SW 1271 (cell line): ENCODE results near the gene ZNF254.
"Not testable (repeated sequence)": the region's sequence is repeated elsewhere in the genome, so short reads cannot be mapped to it uniquely, and the experiment has no call there.

Experiments
- DNase-seq, 2 experiments: peaks; one replicate each; lab custom pipeline; 2025; lab: John Stamatoyannopoulos, UW

Gene ZNF254

DNA sequence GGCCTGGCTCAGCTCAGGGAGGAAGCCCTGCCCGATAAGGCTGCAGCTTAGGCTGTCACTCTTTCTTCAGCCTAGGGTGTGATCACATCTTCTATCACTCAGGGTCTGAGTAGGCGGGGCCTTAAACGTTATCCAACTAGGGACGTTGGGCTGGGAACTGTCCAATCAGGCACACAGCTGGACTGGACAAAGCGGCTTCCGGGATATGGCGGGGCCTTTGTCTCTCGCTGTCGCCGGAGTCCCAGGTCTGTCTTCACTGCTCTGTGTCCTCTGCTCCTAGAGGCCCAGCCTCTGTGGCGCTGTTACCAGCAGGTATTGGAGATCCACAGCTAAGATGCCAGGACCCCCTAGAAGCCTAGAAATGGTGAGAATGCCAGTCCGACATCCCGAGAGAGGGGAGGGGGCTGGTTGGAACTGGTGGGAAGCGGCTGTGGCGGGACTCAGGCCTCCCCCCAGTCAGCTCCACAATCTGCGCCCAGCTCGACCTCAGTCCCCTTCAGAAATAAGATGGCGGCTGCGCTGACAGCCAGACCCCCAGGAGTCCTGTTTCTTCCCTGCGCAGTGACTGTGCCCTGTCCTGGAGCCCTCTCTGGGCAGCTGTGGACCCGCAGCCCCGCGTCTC is at the start of gene ZNF254:
Gene ZNF254, plus strand, starts transcription at position 214 of the 622 bp plus-strand sequence. Its CDS starts 121 bp downstream, at position 335.
- DNase-seq, result peak; percentile 95

DNA sequence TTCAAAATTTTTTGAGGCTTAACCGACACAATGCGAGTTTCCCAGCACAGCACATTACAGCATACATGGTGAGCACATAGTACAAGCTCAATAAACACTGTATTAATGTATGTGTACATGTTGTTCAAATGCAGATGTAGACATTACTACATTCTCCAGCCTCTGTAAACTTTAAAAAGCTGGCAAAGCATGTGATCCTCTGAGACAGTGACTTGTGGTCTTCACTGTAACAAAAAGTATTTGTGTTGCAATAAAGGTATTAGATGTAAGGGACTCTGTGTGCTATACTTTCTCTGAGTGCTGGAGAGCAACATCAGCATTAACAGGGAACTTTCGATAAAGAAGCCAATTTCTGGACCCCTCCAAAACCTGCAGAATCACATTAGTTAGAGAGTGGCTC is 46.4 kb upstream of the ZNF254 start:
- no peak for DNase-seq

DNA sequence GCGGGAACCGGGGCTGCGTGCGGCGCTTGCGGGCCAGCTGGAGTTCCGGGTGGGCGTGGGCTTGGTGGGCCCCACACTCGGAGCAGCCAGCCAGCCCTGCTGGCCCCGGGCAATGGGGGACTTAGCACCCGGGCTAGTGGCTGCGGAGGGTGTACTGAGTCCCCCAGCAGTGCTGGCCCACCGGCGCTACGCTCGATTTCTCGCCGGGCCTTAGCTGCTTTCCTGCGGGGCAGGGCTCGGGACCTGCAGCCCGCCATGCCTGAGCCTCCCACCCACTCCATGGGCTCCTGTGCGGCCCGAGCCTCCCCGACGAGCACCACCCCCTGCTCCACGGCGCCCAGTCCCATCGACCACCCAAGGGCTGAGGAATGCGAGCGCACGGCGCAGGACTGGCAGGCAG is 45.7 kb upstream of the ZNF254 start:
- not testable (repeated sequence) for DNase-seq

DNA sequence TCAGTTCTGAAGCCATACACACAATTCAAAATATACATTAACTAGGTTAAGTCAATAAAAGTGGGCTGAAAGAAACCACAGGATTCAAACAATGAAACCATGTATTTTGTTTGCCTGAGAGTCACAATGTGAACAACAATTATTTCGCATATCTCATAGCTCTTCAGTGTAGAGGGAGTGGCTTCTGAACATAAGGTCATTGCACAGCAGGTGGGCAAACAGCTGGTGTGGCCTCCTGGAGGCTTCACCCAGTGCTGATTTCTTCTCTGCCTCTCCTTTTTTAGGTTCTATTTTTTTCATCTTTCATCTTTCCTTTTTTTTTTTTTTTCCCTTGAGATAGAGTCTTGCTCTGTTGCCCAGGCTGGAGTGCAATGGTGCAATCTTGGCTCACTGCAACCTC is 40.4 kb upstream of the ZNF254 start:
- DNase-seq, result no peak

DNA sequence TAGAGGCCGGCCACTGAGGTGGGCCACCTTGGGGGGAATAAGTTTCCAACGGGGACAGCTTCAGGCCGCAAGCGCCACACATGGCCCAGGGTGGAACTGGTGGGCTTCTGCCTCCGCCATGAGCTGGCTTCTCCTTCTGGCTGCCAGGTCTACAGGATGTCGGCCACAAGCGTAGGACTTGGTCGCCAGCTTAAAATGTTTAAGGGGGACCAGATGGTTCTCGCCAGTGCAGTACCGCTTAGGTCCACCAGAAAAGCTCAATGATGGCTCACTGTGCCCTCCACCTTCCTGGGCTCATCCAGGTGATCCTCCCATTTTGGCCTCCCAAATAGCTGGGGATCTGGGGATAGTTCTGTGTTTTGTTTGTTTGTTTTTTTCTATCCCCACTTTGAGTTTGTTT is 38.7 kb upstream of the ZNF254 start:
- no peak for DNase-seq

DNA sequence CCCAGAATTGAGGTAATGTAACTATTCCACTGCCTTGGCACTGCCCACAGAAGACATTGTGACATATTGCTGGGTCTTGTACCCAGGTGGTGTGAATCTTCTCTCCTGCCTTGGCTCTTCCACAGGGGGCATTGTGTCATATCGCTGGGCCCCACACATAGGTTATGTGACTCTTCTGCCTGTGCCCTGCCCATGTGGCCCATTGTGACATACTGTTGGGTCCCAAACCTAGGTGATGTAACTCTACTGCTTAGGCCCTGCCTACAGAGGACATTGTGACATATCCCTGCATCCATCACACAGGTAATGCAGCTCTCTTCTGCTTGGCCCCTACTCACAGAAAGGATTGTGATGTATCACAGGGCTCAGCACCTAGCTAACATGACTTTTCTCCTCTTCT is 37.5 kb upstream of the ZNF254 start:
- no peak for DNase-seq

DNA sequence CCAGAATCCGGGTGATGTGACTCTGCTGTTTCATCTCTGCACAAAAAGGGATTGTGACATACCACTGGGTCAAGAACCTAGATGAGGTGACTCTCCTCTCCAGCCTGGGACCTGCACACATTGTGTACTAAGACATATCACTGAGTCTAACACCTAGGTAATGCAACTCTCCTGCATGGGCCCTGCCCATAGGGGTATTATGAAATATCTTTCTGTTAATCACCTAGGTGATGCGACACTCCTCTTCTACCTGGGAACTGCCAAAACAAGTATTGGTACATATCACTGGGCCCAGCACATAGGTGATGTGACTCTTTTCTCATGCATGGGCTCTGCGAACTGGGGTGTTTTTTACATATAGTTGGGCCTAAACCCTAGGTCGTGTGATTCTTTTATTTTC is 35.5 kb upstream of the ZNF254 start:
- DNase-seq, result no peak

DNA sequence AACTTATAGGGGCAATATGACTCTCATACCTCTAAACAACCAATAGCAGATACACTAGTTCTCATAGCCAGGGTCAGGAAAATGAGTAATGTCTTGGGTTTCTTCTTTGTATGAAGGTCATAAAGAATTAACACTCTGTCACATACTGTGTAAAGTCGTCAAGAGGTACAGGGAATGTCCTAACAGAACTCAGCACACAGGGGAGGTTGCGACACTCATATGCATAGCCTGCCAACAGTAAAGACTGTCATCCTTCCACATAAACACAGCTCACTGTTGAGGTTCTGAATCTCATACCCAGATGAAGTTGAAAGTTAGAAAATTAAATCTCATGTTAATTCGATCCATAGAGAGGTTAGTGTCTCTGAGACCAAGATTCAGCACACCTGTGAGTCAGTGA is 34.2 kb upstream of the ZNF254 start:
- no peak for DNase-seq

DNA sequence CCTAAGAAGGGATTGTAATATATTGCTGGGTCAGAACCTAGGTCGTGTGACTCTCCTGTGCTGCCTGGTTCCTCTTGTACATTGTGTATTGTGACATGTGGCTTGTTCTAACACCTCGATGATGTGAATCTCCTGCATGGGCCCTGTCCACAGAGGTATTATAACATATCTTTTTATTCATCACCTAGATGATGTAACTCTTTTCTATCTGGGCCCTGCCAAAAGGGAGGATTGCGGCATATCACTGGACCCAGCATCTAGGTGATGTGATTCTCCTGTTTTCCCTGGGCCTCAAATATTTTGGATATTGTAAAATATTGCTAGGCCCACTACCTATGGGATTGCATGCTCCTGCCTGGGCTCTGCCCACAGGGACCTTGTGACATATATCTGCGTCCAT is 33.4 kb upstream of the ZNF254 start:
- no peak for DNase-seq

DNA sequence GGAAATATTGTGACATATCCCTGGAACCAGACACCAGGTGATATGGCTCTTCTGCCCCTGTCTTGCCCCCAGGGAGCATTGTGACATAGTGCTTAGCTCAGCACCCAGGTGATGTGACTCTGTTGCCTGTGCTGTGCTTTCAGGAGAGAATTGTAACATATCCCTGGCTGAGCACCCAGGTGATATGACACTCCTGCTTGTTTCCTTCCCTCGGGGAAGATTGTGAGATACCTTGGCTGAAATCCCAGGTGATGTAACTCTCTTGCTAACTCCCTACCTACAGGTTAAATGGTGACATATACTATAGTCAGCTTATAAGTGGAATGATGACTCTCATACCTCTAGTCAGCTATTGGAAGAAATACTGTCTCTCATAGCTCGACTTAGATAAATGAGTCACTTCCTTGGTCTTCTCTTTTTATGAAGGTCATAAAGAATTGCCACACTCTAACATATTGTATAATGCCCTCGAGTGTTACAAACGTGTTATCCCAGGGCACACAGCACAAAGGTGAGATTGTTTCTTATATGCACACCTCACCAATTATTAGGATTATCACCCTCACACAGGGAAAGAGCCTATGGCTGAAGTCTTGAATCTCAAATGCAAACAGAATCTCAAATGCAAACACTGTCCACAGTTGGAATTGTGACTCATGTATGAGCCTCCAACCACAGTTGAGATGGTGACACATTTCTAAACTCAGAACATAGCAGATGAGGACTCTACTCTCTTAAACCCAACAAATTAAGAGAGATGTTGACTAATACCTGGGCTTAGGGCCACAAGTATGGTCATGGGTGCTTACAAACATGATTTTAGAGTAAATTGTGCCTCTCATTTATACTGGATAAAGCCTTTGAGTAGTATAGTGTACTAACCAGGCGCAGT is 32.7 kb upstream of the ZNF254 start:
- peak; percentile 24 to 80 for DNase-seq

DNA sequence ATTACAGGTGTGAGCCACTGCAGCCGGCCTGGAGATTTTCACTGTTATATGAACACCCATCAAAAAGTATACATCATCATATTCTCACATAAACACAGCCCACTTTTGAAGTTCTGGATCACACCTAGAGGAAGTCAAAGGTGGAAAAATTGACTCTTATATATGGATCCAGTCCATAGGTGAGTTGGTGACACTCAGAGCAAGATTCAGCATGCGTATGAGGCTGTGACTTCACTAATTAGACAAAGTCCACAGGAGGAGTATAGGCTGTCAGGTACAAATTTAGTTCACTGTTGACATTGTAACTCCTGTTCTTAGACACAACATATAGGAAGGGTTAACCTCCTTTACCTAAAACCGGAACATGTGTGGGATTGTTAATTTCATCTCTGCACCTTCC is 31.4 kb upstream of the ZNF254 start:
- no peak for DNase-seq

DNA sequence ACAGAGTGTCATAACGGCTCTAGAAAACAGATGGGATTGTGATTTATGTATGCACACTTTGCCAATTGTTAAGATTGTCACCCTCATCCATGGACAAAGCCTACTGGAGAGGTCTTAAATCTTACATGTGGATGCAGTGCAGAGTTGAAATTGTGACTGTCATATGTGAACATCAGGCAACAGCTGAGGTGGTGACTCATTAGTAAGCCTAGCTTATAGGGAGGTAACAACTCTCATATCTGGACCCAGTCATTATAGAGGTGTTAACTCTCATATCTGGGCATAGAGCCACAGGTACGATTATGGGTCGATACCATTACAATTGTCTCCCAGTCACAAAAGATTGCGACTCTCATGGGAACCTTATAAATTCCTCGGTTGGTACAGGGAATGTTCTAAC is 29.8 kb upstream of the ZNF254 start:
- no peak for DNase-seq

DNA sequence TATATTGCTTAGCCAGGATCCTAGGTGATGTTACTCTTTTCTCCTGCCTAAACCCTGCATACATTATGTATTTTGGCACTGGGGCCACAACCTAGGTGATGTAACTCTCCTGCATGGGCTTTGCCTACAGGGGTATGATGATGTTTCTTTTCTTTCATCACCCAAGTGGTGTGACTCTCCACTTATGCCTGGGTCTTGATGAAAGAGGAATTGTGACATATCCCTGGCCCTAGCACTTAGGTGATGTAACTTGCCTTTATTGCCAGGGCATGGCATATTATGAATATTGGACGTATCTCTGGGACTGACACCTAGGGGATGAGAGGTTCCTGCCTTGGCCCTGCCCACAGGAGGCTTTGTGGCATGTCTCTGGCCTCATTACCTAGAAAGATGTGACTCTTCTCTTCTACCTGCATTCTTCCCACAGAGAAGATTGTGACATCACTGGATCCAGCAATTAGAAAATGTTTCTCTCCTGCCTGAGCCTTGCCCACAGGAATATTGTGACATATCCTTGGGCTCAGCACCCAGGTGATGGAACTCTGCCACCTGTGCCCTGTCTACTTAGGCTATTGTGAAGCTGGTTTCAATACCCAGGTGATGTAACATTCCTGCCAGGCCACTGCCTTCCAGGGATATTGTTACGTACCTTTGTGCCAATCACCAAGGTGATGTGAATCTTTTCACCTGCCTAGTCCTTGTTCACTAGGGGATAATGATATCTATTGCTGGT is 27.3 kb upstream of the ZNF254 start:
- no peak for DNase-seq

DNA sequence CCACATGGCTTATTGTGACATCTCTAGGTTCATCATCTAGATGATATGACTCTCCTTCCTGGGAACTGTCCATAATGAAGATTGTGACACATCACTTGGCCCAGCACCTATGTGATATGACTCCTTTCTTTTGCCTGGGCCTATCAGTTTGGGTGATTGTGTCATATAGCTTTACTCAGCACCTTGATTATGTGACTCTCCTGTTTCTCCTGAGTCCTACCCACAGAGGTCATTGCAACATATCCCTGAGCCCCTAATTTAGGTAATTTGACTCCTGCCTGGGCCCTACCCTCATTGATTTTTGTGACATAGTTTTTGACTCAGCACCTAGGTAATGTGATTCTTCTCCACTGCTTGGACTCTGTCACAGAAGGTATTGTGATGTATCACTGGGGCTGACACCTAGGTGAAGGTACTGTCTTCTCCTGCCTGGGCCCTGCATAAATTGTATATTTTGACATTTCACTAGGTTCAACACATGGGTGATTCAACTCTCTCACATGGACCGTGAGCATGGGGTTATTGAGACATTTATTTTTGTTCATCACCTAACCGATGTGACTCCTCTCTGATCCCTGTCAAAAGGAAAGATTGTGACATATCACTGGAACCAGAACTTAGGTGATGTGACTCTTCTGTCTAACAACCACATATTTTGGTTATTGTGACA is 26.2 kb upstream of the ZNF254 start:
- DNase-seq, result no peak

DNA sequence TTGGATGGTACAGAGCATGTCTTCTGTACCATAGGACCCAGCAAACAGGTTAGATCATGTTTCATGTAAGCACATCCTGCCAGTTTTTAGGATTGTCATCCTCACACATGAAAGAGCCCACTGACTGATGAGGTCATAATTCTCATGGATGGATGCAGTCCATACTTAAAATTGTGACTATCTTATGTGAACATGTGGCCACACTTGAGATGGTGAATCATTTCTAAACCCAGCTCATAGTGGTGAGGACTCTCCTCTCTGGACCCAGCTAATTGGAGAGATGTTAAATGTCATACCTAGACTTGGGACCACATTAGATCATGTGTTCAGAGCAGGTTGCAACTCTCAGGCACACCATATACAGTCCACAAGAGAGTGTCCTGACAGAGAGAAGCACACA is 24.8 kb upstream of the ZNF254 start:
- DNase-seq, result no peak

DNA sequence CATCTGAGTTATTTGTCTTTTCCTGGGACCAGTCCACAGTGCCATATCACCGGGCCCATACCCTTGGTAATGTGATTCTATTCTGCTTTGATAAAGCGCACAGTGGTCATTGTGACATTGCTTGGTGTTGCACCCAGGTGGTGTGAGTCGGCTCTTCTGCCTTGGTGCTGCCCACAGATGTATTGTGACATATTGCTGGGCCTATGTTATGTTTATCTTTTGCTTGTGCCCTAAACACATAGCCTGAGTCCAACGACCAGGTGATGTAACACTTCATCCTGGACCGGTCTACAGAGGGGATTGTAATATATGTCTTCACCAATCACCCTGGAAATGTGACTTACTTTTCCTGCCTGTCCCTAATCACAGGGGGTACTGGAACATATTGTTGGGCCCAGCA is 23.7 kb upstream of the ZNF254 start:
- no peak for DNase-seq

DNA sequence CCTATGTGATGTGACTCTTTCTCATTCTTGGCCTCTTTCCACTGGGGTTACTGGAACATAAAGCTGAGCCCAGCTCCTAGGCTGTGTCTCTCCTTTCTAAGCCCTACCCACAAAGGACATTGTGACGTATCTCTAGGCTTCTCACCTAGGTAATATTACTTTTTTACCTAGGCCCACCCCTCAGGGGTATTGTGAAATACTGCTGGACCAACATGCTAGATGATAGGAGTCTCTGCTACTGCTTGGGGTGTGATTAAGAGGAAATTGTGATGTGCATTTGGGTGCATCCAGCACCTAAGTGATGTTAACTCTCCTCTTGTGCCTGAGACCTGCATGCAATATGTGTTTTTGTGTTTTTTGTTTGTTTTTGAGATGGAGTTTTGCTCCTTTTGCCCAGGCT is 22.8 kb upstream of the ZNF254 start:
- DNase-seq, result no peak

DNA sequence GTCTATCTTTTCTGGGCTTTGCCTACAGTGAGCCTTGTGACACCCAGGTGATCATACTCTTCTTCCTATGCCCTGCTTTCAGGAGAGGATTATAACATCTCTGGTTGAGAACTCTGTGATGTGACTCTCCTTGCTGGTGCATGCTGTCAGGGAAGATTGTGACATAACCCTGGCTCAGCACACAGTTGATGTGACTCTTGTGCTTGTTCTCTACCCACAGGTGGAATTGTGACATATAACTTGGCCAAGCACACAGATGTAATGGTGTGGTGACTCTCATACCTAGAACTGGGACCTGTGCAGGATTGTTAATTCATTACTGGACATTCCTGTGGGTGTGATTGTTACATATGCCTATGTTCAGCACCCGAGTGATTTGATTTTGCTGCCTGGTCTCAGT is 21.7 kb upstream of the ZNF254 start:
- DNase-seq, result no peak

DNA sequence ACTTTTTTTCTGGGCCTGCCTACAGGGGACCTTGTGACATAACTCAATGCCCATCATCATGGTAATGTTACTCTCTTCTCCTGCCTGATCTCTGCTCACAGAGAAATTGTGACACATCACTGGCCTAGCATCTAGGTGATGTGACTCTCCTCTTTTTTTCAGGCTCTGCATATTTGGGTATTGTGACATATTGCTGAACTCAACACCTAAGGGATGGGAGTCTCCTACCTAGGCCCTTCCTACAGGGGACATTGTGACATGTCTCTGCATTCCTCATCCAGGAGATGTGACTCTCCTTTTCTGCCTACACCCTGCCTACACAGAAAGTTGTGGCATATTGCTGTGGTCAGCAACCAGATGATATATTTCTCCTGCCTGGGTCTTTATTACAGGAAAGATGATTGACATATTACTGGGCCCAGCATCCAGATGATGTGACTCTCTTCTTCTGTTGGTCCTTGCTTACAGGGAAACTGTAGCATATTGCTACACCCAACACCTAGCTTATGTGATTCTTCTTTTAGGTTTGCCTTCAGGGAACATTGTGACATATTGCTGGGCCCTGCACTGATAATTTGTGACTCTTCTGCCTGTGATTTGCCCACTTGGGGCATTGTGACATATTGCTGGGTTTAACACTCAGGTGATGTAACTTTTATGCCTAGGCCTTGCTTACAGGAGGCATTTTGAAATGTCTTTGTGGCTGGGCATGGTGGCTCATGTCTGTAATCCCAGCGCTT is 21.0 kb upstream of the ZNF254 start:
- no peak for DNase-seq

DNA sequence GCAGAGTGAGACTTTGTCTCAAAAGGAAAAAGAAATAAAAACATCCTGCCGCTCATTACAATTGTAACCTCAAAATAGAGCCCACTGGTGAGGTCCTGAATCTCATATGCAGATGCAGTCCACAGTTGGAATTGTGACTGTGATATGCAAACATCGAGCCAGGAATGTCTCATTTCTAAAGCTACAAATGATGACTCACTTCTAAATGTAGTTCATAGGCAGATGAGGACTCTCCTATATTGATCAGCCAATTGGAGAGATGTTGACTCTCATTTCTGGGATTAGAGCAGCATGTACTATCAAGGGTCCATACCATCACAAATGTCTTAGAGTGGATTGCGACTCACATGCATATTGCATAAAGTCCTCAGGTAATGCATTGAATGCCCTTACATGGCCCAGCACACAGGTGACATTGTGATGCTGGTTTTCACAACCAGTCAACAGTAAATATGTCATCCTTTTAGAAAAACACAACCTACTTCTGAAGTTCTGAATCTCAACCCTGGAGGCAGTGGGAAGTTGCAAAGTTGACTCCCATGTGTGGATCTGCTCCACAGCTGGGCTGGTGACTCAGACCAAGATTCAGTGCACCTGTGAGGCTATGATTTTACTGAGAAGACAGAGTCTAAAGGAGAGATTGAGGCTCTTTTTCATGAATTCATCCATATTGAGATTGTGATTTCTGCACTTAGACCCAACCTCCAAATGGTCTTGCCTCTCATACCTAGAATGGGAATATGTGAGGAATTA is 16.9 kb upstream of the ZNF254 start:
- no peak for DNase-seq

DNA sequence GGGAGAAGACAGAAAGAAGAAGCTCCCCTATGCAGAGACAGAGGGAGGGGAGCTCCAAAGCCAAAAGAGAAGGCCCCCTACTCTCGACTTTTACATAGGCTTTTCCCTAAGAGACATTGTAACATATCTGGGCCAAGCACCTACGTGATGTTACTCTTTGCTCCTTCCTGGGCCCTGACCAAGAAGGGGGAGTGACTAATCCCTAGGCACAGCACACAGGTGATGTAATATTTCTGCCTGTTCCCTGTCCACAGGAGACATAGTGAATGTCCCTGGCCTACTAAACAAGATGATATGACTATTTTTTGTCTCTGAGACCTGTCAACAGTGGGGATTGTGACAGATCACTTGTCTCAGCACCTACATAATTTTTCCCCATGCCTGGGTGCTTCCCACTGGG is 15.9 kb upstream of the ZNF254 start:
- DNase-seq, result no peak
